Measurements from ENCODE around the gene VCAN.

- TF ChIP-seq CTCF (IDR thresholded peaks at IDR 0.05) (no peak), POLR2AphosphoS5 (IDR thresholded peaks at IDR 0.05) (no peak), POLR2A (IDR thresholded peaks at IDR 0.05) (no peak), EP300 (IDR thresholded peaks at IDR 0.05) (no peak)
Measured at GRCh38 chr5:83474991-83475390, 3.4 kb downstream of the VCAN start.

Measured in stomach (tissue), 4 donors.